HL-60 (cell line): ENCODE results near the gene CIART.

Experiments
- DNase-seq, 2 experiments: peaks; one replicate each; pipeline ENCODE4 v3.0.0-alpha.2; 2010 to 2020; ENCODE audit warnings: low read depth in 1 of 2, low spot score in 1 of 2
- H3K27ac ChIP-seq: fragments of 250-450 bp; sonication (Bioruptor Pico); replicated peaks from 2 replicates; pipeline ENCODE4 v1.5.1; 2020; ENCODE audit warnings: mild to moderate bottlenecking, moderate library complexity
- H3K27me3 ChIP-seq: fragments of 250-450 bp; sonication (Bioruptor Pico); 2 replicates; pipeline ENCODE4 v1.5.1; 2021; ENCODE audit warnings: mild to moderate bottlenecking, moderate library complexity; ENCODE audit not compliant: insufficient read depth, poor library complexity, severe bottlenecking
- H3K4me3 ChIP-seq: replicated peaks from 2 replicates; pipeline ENCODE4 v1.5.1; 2011; ENCODE audit warnings: mild to moderate bottlenecking, control low read depth, low read length; ENCODE audit not compliant: insufficient read depth
- CTCF ChIP-seq: IDR thresholded peaks from one replicate; pipeline ENCODE4 v1.5.1; 2011; ENCODE audit warnings: low read length, control low read depth, inconsistent platforms; ENCODE audit not compliant: insufficient read depth
- GABPA ChIP-seq: IDR thresholded peaks from 2 replicates; pipeline ENCODE4 v1.6.1; 2012; ENCODE audit warnings: low read depth
- POLR2AphosphoS5 ChIP-seq: IDR thresholded peaks from 2 replicates; pipeline ENCODE4 v1.6.1; 2012; ENCODE audit warnings: low read depth
- SPI1 ChIP-seq: IDR thresholded peaks from 2 replicates; pipeline ENCODE4 v1.6.1; 2012; ENCODE audit warnings: low read depth, mild to moderate bottlenecking, borderline replicate concordance
- TF ChIP-seq, protein P1 (sequence below): IDR thresholded peaks from 2 replicates; pipeline ENCODE4 v1.6.1; 2012; ENCODE audit warnings: low read depth; ENCODE audit not compliant: insufficient replicate concordance

Gene CIART

GRCh38 chr1:150295476-150295875 is 13.1 kb downstream of the CIART start:
- Histone ChIP-seq H3K27me3 (no peaks in the 10 kb centered on the region), H3K4me3 (no peak overlapping the region), H3K27ac (no peak overlapping the region)
- TF ChIP-seq POLR2AphosphoS5 (no peak), CTCF (no peak), SPI1 (no peak), GABPA (no peak)
- TF ChIP-seq, protein P1, sequence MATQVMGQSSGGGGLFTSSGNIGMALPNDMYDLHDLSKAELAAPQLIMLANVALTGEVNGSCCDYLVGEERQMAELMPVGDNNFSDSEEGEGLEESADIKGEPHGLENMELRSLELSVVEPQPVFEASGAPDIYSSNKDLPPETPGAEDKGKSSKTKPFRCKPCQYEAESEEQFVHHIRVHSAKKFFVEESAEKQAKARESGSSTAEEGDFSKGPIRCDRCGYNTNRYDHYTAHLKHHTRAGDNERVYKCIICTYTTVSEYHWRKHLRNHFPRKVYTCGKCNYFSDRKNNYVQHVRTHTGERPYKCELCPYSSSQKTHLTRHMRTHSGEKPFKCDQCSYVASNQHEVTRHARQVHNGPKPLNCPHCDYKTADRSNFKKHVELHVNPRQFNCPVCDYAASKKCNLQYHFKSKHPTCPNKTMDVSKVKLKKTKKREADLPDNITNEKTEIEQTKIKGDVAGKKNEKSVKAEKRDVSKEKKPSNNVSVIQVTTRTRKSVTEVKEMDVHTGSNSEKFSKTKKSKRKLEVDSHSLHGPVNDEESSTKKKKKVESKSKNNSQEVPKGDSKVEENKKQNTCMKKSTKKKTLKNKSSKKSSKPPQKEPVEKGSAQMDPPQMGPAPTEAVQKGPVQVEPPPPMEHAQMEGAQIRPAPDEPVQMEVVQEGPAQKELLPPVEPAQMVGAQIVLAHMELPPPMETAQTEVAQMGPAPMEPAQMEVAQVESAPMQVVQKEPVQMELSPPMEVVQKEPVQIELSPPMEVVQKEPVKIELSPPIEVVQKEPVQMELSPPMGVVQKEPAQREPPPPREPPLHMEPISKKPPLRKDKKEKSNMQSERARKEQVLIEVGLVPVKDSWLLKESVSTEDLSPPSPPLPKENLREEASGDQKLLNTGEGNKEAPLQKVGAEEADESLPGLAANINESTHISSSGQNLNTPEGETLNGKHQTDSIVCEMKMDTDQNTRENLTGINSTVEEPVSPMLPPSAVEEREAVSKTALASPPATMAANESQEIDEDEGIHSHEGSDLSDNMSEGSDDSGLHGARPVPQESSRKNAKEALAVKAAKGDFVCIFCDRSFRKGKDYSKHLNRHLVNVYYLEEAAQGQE, result no peak
- DNase-seq, result no peak

- TF ChIP-seq CTCF (no peak), GABPA (no peak)
- TF ChIP-seq, protein P1, result no peak
- H3K27me3 ChIP-seq, result no peaks in the 10 kb centered on the region
- H3K27ac ChIP-seq, result no peak overlapping the region
- DNase-seq, result no peak
- H3K4me3 ChIP-seq, result no peak overlapping the region
Measured at GRCh38 chr1:150299716-150300115, 17.4 kb downstream of the CIART start.

GRCh38 chr1:150302338-150302737 is 20.0 kb downstream of the CIART start:
- TF ChIP-seq SPI1 (no peak), POLR2AphosphoS5 (no peak), CTCF (no peak), GABPA (no peak)
- TF ChIP-seq, protein P1, result no peak
- Histone ChIP-seq H3K4me3 (no peak overlapping the region), H3K27ac (no peak overlapping the region), H3K27me3 (no peaks in the 10 kb centered on the region)
- DNase-seq, result no peak
